Smooth muscle cell of the brain vasculature (primary cell): ENCODE measurements around the gene SIL1.

Experiments
- DNase-seq: peaks from one replicate; pipeline ENCODE4 v3.0.0-alpha.2; 2012; ENCODE audit warnings: low read depth, low spot score

Gene SIL1

DNA sequence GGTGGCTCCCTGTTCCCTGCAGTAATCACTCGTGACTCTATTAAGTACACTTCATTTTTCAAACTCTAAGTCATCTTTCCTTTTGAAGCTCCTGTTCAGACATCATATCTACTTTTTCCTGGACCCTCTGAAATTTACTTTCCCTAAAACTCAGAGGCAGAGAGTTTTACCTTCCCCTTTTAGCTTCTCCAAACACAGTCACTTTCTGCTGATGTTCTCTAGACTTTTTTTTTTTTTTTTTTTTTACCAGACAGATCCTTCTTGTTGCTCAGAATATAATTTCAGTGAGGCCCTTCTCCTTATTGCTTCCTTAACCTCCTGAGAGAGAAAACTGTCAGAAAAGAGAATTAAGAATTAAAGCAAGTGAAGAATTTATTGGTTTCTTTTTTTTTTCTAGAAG, 236.4 kb downstream of the SIL1 start:
- no peak for DNase-seq

DNA sequence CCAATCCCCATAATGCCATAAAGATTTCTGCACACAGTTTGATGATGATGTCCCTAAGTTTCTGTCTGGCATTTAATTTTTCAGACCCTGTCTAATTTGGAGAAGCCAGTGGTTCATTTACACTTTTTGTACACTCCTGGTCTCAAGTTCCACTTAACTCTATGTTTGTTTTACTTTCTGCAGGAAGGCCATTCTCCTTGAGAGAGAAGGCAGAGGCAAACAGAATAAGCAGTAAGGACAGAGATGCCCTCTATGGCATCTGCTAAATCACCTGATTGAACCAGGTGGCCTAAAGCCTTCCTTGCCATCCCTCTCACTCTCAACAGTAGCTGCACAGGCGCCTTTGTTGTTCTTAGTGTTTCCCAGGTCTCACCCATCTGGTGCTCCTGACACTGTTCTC, 236.9 kb downstream of the SIL1 start:
- no peak for DNase-seq

DNA sequence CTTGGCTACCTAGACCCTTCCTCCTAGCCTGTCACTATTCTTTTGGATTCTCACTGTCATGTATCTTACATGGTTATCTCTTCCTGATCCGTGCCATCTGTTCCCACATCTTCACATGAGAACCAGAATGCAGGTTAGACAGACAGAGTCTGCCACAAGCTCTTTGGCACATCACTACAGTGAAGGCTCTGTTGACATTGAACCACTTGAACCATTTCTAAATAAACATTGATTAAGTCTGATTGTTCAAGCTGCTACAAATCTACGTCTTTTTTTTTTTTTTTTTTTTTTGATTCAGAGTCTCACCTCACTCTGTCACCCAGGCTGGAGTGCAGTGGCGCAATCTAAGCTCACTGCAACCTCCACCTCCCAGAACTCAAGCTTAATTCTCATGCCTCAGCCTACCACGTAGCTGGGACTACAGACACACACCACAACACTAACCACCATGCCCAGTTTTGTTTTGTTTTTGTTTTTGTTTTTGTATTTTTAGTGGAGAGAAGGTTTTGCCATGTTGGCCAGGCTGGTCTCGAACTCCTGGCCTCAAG, 237.9 kb downstream of the SIL1 start:
- no peak for DNase-seq

DNA sequence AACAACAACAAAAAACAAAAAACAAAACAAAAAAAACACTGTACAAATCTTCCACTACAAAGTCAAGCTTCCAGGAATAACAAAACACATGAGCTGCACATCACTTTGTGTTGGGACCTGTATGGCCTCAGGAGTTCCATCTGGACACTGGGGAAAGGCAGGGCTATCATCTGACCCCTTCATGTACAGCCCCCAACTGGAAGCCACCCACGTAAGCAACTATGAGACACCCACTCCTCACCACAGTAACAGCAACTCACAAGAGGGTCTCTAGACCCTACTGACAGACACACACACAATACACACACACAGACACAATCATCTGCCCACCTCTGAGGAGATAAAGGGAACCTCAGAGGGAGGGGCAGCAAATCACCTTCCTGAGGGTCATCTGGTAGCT, 241.4 kb downstream of the SIL1 start:
- no peak for DNase-seq

DNA sequence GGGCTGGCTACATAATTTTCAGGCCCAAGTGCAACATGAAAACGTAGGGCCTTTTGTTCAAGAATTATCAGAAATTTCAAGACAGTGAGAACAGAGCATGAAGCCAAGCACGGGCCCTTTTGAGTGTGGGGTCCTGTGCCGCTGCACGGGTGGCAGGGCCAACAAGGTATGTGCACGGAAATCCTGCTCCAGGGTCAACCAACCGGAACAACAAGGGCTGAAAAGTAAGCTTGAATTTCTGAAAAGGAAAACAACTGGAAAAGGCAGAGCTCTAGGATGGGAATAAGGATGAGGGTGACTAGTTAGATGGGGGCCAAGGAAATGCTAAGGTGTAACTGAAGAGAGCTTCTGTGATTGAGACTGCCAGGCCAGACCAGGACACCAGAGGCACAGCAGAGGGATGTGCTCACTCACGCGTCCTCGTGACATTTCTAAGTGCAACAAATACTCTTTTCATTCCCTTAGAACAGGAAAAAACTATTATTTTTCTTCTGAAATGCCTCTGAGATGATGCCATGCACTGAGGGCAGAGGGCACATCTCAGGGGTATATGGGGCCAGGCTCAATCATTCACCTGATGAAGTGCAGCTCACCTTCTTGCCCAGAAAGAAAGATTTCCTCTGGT, 242.4 kb downstream of the SIL1 start:
- no peak for DNase-seq

DNA sequence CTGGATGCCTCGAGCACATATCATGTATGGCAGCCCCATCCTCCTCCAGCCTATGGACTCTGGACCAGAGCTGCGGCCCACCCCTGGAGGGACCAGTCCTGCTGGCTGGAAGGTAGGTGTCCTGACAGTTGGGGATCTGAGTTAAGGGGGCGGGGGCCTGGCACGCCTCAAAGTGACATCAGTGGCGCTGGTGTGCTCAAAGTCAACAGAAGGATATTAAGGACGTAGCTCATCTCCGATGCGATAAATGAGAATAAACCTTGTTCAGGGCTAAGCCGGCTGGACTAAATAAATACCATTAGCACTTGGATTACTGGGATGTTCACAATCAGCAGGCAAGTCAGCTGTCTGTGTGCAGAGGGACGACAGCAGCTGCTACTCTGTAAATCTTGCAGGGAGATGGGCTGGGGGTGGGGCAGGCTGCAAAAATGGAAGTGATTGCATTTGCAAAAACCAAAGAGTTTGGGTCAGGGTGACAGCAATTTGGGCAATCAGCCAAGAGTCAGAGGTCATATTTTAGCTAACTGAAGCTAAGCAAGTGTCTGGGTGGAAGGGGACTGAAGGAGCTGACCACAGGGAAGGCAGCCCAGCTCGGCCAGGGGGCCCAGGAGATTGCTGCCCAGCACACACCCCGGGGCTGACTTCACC, 243.0 kb downstream of the SIL1 start:
- DNase-seq = no peak

DNA sequence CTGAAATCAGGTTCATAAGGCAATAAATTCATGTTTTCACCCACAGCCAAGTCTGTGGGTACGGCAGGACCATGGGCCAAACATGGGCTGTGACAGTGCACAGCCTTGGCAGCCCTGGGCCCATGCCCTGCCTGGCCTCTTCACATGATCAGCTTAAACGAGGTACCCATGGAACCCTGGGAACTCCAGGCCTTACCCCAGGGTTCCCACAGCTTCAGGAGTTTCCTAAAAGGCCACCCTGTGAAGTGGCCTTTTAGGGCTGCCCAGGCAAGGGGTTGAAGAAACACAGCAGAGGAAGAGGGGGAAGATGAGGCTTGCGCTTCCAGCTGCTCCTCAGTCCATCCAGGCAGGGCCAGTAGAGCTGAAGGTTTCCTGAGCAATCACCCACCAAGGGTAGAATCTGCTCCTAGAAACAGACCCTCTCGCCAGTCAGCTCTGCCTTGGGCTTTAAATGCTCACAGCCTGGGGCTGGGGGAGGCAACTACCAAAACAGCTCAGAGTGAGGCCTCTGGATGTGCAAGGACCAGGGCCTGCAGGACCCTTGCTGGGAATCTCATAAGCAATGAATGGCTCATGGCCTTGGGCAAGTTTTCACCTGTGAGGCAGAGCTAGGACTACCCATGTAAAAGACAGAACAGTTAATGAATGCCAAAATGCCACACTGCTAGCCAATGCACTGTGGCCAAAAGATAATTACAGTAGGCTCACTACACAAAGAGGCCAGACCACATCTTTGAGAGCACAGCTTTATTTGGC, 243.7 kb downstream of the SIL1 start:
- DNase-seq = no peak

DNA sequence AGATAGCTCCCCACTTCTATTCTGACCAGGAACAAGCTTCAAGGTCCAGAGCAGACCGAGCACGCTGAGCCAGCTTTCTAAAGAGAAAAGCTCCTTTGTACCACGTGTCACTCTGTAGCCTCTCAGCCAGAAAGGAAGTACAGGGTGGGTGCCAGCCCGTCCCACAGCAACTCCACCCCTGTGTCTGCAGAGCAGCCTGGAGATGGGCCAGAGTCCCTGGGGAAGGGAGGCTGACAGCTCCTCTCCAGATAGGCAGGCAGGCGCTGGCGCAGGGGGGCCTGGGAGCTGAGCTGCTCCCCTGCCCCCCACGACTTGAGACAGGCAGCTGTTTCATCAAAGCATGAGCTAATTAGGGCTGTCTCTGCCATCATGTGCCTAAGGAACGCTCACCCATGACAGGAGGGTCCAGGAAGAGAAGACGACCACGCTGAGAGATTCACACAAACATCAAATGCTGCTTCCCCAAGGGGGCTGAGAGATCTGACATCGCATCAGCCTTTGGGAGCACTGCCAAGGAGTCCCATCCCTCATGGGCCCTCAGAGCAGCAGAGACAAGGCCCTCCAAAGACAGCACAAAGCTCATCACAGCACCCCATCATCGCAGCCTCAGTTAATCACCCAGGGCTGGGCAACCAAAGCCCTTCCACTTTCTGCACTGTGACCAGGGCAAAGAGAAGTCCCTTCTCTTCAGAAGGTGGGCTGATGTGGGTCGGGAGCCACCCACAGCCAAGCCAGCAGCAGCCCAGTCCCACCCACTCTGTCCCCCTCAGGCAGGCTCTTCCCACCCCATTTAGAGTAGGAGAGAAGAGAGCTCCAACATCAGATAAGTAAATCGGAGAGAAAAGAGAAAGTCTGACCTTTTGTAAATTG, 244.5 kb downstream of the SIL1 start:
- DNase-seq = no peak

DNA sequence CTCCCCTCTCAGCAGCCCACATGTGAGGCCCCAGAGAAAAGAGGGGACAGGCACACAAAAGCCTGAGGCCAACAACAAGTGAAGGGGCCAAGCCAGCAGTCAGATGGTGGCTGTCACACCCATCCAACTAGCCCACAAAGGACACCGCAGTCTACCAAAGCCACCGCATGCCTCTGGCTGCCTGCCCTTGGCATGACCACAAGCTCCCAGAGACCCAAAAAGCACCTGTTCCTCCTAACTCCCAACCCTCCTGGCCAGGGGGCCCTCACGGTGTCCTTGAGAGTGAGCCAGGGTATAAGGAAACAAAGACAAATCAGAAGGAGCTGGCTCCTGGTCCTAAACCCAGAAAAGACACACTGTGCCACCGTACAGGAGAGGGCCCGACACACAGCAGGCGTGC, 245.2 kb downstream of the SIL1 start:
- DNase-seq = no peak

DNA sequence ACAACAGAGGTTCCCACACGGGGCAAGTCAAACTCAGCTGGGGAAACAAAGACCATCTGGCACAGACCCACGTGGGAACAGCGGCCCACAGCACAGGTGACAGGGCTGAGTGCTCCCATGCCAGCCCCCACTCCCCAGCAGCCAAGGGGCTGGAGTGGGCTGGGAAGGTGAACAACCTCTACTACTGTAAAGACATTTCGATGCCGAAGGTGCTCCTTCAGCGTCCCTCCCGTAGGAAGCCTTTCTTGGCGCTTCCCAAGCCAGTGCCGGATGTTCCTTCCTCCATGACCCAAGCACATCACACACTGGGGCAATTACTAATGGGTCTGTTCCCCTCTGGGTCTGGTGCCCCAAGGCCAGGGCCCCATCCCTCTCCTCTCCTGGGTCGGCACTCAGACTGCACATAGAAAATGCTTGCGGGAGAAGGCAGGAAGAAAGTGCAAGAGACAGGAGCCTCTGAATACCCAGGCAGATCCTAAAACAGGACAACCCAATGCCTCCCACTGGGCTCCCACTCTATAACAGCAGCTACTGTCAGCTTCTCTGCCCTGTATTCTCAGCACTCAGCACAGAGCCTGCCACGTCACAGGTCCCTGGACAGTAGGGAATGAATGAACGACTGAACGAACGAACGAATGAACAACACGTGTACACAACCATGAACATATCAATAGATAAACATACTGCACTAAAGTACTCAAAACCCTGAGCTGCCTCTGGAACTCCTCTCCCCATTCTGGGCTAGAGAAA, 246.0 kb downstream of the SIL1 start:
- no peak for DNase-seq

DNA sequence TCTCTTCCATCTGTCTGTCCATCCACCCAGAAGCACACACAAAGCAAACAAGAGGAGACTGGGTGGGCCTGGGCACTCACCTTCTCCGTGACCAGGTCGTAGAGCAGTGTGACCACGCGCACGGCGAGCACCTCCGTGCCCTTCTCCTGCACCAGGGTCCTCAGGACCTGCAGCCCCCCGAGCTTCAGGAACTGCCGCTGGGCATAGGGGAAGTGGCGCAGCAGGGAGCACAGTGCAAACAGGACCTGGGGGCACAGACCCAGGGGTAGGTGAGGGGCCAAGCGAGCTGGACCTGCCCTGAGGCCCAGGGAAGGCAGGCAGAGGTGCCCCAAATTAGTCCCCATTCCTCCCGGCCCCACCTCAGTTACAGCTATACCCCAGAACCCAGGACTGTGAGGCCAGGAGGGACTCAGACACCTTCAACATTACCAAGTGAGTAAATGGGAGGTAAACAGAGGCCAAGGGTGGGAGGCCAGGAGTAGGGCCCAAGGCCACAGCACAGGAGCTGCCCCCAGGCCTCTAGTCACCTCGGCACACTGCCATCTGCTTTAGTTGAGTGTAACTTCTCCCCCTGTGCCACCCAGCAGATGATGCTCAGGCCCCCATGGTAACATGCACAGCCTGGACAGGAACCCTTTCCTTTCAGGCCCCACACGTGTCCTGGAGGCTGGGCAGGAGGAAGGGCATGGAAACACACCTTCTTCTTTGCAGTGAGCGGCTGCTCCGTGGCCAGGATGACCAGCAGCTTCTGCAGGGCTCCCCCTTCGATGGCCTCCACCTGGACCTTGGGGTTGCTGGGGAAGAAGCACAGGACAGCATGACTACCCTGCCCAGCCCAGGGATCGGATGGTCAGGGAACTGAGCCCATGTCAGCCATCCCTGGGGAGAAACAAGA, 246.8 kb downstream of the SIL1 start:
- DNase-seq = no peak

DNA sequence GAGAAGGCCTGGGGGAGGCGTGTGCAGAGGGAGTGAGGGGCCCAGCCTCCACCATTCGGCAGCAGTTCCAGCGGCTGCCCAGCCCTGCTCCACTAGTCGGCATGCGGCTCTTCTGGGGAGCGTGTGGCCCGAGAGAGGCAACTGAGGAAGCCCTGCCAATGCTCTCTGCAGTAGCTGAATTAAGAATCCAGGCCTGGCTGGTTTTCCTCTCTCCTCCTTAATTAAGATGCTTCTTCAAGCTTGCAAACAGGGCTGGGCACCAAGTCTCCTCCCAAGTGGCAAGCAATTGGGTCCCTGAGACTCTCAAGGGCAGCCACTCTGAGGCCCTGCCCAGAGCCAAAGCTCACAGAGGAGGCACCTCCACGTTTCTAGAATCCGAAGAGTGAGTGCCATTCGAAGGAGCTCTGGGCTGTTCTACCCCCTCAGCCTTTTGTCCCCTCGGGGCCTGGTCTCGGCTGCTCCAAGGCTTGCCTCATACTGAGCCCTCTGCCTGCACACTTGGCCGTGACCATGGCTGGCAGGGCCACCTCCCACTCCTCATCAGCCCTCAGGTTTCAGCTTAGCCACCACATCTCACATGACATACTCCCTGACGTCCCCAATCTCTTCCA, 247.6 kb downstream of the SIL1 start:
- no peak for DNase-seq

DNA sequence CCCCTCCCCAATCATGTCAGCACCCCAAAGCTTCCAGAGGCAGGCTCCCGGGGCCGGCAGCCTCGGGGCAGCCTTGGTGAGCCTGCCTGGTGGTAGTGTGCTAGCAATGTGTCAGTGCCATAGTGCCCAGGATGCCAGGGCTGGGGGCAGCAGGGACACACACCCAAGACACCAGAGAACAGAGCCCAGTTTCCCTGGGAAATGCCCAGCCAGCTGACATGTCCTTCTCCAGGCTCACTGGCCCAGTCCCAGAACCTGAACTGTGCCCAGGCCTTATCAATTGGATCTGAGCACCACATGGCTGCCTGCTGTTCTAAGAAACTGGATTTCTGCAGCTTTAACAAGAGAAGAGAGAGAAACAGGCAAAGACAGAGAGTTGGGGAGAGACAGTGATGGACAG, 248.2 kb downstream of the SIL1 start:
- no peak for DNase-seq

DNA sequence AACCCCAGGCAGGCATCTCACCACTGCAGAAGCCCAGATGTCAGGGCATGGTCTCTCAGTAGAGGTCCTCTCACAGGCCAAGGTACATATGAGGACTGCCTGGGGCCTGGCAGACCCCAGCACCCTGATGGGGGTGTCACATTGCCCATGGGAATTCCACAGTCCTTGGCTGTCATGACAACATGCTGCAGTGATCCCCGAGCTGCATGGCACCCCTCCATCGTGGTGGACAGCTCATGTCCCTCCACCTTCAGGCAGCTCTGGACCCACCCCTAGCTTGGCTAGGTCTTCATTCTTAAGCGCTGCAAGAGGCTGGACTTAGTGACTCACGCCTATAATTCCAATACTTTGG, 249.0 kb downstream of the SIL1 start:
- no peak for DNase-seq

DNA sequence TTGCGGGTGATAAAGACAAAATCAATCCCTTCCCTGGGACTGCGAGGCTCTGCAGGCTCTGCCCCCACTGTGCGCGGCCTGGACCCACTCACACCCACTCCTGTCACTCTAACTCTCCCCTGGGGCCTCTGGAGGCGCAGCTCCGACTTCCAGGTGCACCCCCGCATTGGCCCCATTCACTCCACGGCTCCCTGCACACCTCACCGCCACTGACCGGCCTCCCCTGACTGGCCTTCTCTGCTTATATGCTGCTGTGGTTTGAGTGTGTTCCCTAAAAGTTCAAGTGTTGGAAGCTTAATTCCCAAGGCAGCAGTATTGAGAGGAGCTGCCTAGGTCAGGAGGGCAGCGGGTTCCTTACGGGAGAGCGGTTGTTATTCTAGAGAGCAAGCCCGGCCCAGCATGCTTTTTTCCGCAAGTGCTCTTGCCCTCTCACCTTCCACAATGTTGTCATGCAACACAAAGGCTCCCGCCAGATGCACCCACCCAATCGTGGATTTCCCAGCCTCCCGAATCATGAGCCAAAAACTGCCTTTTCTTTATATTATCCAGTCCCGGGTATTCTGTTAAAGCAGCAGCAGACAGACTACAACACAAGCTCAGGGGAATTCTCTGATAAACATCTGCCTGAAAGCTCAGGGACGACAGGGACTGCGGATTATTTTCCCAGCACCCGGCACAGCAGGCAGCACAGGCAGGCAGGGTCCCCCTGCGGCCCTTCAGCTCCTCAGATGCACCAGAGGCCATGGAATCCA, 249.5 kb downstream of the SIL1 start:
- peak; percentile 60 for DNase-seq

DNA sequence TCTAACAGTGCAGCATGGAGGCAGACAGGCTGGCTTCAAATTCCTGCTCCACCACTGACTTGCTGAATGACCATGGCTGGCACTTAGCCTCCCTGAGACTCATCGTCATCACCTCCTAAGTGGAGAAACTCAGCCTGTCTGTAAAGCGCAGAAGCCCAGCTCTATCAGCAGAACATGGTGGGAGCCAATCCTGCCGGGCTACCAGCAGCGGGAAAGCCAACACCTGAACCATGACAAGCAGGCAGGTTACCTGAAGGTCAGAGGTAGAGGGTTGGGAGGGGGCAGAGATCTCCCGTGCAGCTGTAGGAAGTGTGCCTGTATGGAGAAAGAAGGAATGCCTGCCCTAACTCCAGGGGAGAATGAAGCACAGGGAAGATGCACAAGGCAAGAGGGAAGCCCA, 250.4 kb downstream of the SIL1 start:
- no peak for DNase-seq

DNA sequence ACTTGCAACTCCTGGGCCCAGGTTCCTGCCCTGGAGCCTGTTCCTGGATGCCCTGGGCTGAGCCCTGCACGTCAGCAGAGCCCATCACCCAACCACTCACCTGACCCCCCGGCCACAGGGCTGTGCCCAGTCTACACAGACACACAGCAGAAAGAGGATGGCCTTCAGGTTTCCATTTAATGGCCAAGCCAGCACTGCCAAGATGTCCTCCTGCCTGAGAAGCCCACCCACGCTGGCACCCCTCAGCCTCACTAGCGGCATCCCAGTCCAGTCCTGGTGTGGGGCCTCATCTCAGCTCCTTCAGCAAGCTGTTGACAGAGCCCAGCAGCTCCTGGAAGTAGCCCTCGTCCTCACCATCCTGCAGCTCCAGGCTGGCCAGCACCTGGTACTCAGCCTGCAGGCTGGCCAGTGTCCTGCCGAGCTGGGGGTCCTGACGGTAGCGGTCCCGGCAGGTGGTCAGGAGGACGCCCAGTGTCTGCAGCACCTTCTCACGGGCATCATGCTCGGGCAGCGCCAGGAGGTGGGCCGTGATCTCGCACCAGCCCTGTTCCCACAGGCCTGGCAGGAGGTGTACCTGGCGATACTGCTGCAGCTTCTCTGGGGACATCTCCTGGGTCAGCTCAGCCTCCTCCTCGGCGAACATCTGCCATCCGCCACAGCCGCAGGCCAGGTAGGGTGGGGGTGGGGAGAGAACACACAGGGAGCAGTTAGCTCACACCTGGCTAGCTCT, 251.2 kb downstream of the SIL1 start:
- DNase-seq = no peak

DNA sequence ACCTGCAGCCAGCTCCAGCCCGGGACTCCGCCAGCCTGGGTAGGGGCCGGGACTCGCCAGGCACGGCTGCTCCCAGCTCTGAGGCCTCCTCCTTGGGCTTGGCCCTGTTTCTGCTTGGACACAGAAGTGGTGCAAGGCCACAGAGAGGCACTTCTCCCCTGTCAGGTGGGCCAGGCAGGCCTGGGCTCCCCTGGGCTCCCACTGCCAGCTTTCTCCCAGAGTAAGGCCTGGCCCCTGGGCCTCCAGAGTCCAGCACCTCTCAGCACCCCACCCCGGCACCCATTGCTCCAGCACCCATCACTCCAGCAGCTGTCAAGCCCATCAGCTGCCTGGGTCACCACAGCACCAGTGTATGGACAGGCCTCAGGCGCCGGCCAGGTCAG, 251.9 kb downstream of the SIL1 start:
- no peak for DNase-seq
